Retina (tissue), 1 donor: ENCODE results near the gene LANCL3.

Experiments
- DNase-seq: peaks from one replicate; pipeline ENCODE4 v3.0.0-alpha.2; 2016

The LANCL3 gene

DNA sequence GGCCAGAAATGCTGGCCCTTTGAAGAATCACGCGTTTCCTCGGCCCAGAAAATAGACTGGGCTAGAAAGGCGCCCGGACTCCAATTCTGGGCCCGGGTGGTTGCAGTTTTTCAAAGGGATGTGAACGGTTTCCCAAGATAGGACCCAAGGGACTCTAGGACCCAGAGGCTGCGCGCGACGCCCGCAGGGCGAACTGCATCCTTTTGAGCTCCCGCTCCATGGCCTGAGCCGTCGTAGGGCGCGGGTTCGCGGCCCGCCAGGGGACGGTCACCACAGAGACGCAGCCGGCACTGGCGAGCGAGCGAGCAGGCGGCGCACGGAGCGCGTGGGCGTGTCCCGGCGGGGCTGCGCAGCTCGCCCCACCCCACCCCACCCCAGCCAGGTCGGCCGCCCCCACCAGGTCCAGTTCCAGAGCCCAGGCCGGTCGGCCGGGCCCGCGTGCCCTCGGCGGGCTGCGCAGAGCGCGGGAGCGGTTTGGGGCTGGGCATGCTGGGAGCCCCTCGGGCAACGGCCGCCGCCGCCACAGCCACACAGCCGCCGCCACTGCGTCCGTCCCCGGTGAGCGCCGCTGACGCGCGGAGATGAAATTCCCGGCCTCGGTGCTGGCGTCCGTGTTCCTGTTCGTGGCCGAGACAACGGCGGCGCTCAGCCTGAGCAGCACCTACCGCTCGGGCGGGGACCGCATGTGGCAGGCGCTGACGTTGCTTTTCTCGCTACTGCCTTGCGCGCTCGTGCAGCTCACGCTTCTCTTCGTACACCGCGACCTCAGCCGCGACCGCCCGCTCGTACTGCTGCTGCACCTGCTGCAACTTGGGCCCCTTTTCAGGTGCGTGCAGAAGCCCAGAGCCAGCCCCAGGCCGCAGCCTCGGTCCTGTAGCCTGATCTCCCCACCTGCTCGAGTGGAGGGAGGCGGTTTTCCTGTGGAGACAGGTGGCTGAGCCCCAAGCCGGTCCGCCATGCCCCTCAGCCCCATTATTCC lies 114.2 kb downstream of the LANCL3 start, which contains the start of gene XK:
Gene XK, plus strand, starts transcription at position 411 of the 979 bp plus-strand sequence. Its CDS starts 171 bp downstream, at position 582.
- peak; percentile 75 for DNase-seq

DNA sequence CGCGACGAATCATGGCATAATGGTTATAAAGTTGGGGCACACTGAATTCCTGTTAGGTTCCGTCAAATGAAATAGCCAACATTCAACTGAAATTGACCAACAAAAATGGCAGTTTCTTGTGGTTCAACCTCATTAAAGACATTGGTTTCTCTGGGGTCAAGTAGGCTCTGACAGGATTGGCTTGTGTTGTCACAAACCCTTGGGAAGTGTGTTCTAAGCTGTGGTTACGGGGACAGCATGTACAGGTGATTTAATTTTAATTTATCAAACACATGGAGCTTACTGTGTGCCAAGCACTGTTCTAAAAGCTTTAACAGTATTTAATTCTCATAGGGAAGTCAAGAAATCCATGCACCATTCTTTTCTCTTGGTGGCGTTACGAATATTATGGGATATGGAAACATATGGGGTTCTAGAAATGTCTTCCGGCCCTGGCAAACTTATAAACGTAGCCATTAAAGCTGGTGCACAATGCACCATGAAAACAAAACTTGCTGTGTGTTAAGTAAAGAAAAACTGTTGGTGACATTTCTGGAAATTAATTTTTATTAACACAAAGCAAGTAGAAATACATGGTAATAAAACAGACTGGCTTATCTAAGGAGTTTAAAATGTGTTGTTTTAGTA lies 115.0 kb downstream of the LANCL3 start:
- no peak for DNase-seq

- DNase-seq, result no peak
Measured at GRCh38 chrX:37686996-37687395, 115.5 kb downstream of the LANCL3 start.

- DNase-seq, result no peak
Measured at GRCh38 chrX:37690119-37690518, 118.7 kb downstream of the LANCL3 start.

- no peak for DNase-seq
Measured at GRCh38 chrX:37692918-37693317, 121.5 kb downstream of the LANCL3 start.

GRCh38 chrX:37697169-37697760 lies 125.8 kb downstream of the LANCL3 start:
- no peak for DNase-seq

- DNase-seq, result no peak
Measured at GRCh38 chrX:37701588-37701987, 130.1 kb downstream of the LANCL3 start.

- no peak for DNase-seq
Measured at GRCh38 chrX:37711991-37712390, 140.5 kb downstream of the LANCL3 start.

DNA sequence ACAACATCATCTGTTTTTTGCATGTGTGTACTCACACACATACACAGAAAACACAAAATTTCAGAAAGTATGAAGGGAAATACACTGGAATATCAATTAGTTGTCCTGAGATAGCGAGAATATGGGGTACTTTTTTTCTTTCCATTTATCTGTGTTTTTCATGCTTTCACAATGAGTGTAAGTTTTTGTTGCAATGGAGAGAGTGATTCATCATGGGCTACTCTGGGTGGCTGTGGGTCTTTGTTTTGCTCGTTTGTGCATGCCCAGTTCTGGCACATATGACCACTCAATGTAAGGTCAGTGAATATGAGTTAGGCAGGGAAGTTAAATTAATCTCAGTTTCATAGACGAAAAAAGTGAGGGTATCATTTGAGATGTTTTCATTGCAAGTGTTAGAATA lies 141.0 kb downstream of the LANCL3 start:
- DNase-seq, result no peak

DNA sequence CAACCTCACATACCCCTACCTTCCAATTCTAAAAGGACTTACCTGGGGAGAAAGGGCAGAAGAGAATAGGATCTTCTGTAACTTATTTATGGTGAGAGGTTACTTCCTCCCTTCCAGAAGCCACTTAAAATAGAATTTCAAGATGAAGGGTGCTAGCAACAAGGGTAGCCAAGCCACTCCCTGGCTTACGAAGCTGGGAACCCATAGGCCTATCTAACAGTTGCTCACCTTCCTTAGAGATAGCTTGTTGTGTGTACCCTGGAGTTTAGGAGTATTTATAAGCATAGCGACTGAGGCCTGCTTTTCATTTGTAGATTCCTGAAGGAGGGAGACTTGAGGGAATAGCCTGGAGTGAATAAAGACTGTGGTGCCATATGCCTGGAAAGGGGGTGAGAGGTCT lies 143.0 kb downstream of the LANCL3 start:
- DNase-seq, result no peak

GRCh38 chrX:37716602-37717001 lies 145.1 kb downstream of the LANCL3 start:
- DNase-seq, result no peak

GRCh38 chrX:37717708-37718107 lies 146.2 kb downstream of the LANCL3 start:
- DNase-seq, result no peak

DNA sequence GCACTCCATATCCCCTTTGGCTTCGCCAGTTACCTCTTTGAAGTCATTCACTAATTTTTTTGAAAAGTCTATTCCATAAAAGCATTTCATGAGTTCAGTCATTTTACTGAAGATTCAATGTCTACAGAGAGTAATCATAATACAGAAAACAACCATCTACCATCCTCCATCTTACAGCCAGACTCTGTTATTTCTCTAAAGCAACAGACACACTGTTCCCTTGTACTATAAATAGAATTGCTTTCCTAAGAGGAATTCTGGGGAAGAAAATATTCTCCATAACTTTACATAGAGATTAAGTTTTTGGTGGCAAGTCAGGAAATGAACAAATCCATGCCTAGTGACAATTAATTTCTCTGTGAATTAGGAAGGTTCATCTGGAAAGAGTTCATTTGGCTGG lies 151.1 kb downstream of the LANCL3 start:
- DNase-seq, result no peak

DNA sequence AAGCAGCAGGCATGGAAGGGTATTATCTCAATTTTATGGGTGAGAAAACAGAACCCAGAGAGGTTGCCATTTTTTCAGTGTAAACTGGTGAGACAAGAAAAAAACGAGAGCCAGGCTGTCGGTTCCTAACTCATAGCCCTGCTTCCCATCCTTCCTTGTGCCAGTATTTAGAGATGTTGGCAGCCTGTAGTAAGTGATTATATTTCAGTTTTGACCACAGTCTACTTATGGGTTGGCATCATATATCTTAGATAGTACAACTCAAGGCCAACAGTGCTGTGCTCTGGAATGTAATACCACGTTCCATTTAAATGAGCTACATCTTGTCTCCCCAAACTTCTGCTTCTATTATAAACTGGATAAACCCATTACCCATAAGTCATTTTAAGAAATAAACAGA lies 154.9 kb downstream of the LANCL3 start:
- no peak for DNase-seq
